ENCODE results near the gene PTPRN2.

- TF ChIP-seq, protein P1, sequence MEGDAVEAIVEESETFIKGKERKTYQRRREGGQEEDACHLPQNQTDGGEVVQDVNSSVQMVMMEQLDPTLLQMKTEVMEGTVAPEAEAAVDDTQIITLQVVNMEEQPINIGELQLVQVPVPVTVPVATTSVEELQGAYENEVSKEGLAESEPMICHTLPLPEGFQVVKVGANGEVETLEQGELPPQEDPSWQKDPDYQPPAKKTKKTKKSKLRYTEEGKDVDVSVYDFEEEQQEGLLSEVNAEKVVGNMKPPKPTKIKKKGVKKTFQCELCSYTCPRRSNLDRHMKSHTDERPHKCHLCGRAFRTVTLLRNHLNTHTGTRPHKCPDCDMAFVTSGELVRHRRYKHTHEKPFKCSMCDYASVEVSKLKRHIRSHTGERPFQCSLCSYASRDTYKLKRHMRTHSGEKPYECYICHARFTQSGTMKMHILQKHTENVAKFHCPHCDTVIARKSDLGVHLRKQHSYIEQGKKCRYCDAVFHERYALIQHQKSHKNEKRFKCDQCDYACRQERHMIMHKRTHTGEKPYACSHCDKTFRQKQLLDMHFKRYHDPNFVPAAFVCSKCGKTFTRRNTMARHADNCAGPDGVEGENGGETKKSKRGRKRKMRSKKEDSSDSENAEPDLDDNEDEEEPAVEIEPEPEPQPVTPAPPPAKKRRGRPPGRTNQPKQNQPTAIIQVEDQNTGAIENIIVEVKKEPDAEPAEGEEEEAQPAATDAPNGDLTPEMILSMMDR (conservative IDR thresholded peaks at IDR 0.05 in 1 of 2, IDR thresholded peaks at IDR 0.05 in 1 of 2; ENCODE audit: low read depth in 1 of 2, low read length in 2 of 2) = no peak
- TF ChIP-seq EZH2 (IDR thresholded peaks at IDR 0.05; ENCODE audit: low read length, missing control alignments) = no peak
Observed at GRCh38 chr7:157737151-157738065, 850.2 kb downstream of the PTPRN2 start.

All from fibroblast of lung (primary cell).